Lung (tissue), 12 donors: ENCODE data around the gene BEND3. TPM values are rescaled to one million over a fixed set of nuclear protein-coding genes. Genes with fewer than 3 reads are reported as not detected.

Experiments
- ATAC-seq: fragments of 200-7000 bp; cut with Tn5 transposase; one replicate; pipeline ENCODE4 v1.9.1; 2020; ENCODE audit warnings: moderate number of reproducible peaks; ENCODE audit not compliant: insufficient read depth, low FRiP score
- DNase-seq, 3 donors: peaks; one replicate each; pipeline ENCODE4 v3.0.0-alpha.2; 2013 to 2017
- H3K27ac ChIP-seq, 2 donors: one replicate each; pipeline ENCODE4 v1.5.1; 2013; ENCODE audit warnings: mild to moderate bottlenecking in 2 of 2, moderate library complexity in 2 of 2, control low read depth in 1 of 2, inconsistent platforms in 1 of 2, low read depth in 1 of 2, low read length in 1 of 2
- H3K27me3 ChIP-seq, 3 donors: one replicate each; pipeline ENCODE4 v1.5.1; 2013; ENCODE audit warnings: low read length in 2 of 3; ENCODE audit not compliant: control insufficient read depth in 3 of 3, insufficient read depth in 3 of 3
- H3K36me3 ChIP-seq, 4 donors: one replicate each; pipeline ENCODE4 v1.5.1; 2013; ENCODE audit warnings: low read length in 4 of 4, mild to moderate bottlenecking in 1 of 4, moderate library complexity in 1 of 4; ENCODE audit not compliant: control insufficient read depth in 4 of 4, insufficient read depth in 4 of 4
- H3K4me1 ChIP-seq, 5 donors: one replicate each; pipeline ENCODE4 v1.5.1; 2013; ENCODE audit warnings: low read length in 5 of 5, mild to moderate bottlenecking in 2 of 5, moderate library complexity in 1 of 5; ENCODE audit not compliant: control insufficient read depth in 5 of 5, insufficient read depth in 5 of 5
- H3K4me3 ChIP-seq: one replicate; pipeline ENCODE4 v1.5.1; 2013; ENCODE audit warnings: mild to moderate bottlenecking, control low read depth, moderate library complexity
- H3K9ac ChIP-seq, 2 donors: one replicate each; pipeline ENCODE4 v1.5.1; 2013; ENCODE audit warnings: low read length in 2 of 2, control low read depth in 1 of 2; ENCODE audit not compliant: insufficient read depth in 1 of 2
- H3K9me3 ChIP-seq, 4 donors: one replicate each; pipeline ENCODE4 v1.5.1; 2013; ENCODE audit warnings: low read length in 3 of 4, mild to moderate bottlenecking in 1 of 4, moderate library complexity in 1 of 4; ENCODE audit not compliant: control insufficient read depth in 4 of 4, insufficient read depth in 3 of 4
- CTCF ChIP-seq: IDR thresholded peaks from 2 replicates; pipeline ENCODE4 v1.5.1; 2012; ENCODE audit warnings: mild to moderate bottlenecking; ENCODE audit errors: control extremely low read depth, extremely low read depth
- WGBS, 2 donors: extraction: QIAGEN DNeasy Blood & Tissue Kit; methylation state at CpG; one replicate each; pipeline ENCODE4 v1.1.7; 2013; 5-methylcytosine and 5-hydroxymethylcytosine counted together
- polyA plus RNA-seq, 2 donors: library from polyadenylated mRNA; stranded (reverse); fragments of 200-250 nt; gene quantifications; one replicate each; pipeline ENCODE4 v1.2.1, GENCODE V29; 2013
- total RNA-seq, 2 donors: library from RNA; depleted of rRNA in 1 of 2; stranded (reverse); fragments of >200 nt in 1 of 2; gene quantifications; one replicate each; pipeline ENCODE4 v1.2.1, GENCODE V29; 2014 to 2021
- donor health status: control.
- donor health status: control.
- donor health status: Bipolar disorder and iron deficiency.
- donor health status: healthy.
- donor health status: DM: yes; HTN: yes; CAD: no.

BEND3 gene
- total and polyA plus RNA-seq, 4 donors, result 1.2 to 4.4 (median 2.5) TPM

- DNase-seq, result no peak
- Histone ChIP-seq H3K4me1 (no peaks in the 10 kb centered on the region), H3K36me3 (peaks cover 0 to 4% (median 0%) of the 10 kb centered on the region in 4 donors), H3K9me3 (no peaks in the 10 kb centered on the region), H3K4me3 (no peak overlapping the region), H3K9ac (no peak overlapping the region), H3K27me3 (no peaks in the 10 kb centered on the region), H3K27ac (no peak overlapping the region)
- TF ChIP-seq CTCF, result no peak
- no peak for ATAC-seq
- WGBS, 2 donors, result 95% methylated on average over 6 of the region's 6 CpGs
Measured at GRCh38 chr6:107083921-107084320, 31.4 kb downstream of the BEND3 start.

GRCh38 chr6:107083047-107083768 lies 32.1 kb downstream of the BEND3 start:
- DNase-seq (no peak), ATAC-seq (no peak)
- H3K27me3 ChIP-seq, result no peaks in the 10 kb centered on the region
- peaks cover 0 to 4% (median 0%) of the 10 kb centered on the region in 4 donors for H3K36me3 ChIP-seq
- 88 to 94% methylated on average over 10 of the region's 10 CpGs for WGBS, 2 donors
- TF ChIP-seq CTCF, result no peak
- H3K4me3 ChIP-seq, result no peak overlapping the region
- no peaks in the 10 kb centered on the region for H3K4me1 ChIP-seq
- H3K27ac ChIP-seq, result no peak overlapping the region
- H3K9ac ChIP-seq, result no peak overlapping the region
- H3K9me3 ChIP-seq, result no peaks in the 10 kb centered on the region

- Histone ChIP-seq H3K27ac (no peak overlapping the region), H3K27me3 (no peaks in the 10 kb centered on the region), H3K9me3 (no peaks in the 10 kb centered on the region), H3K9ac (no peak overlapping the region), H3K4me1 (no peaks in the 10 kb centered on the region), H3K36me3 (peaks cover 0 to 4% (median 0%) of the 10 kb centered on the region in 4 donors), H3K4me3 (no peak overlapping the region)
- no peak for DNase-seq
- no peak for TF ChIP-seq CTCF
- no peak for ATAC-seq
- 68 to 72% methylated on average over 4 of the region's 4 CpGs for WGBS, 2 donors
Measured at GRCh38 chr6:107082045-107082444, 33.3 kb downstream of the BEND3 start.
